Endodermal cell (in vitro differentiated cells): Measurements from ENCODE around the gene CYP26A1. TPM values are rescaled to one million over a fixed set of nuclear protein-coding genes. Genes with fewer than 3 reads are reported as not detected.

ENCODE experiments used
- DNase-seq: peaks from one replicate; pipeline ENCODE4 v3.0.0-alpha.2; 2017
- H3K27ac ChIP-seq: 2 replicates; pipeline ENCODE4 v1.5.1; 2013; ENCODE audit warnings: mild to moderate bottlenecking, low read depth, low read length, moderate library complexity
- H3K27me3 ChIP-seq: 2 replicates; pipeline ENCODE4 v1.6.1; 2013; ENCODE audit warnings: mild to moderate bottlenecking, low read length, moderate library complexity; ENCODE audit not compliant: insufficient read depth, control insufficient read depth, poor library complexity, severe bottlenecking
- H3K36me3 ChIP-seq: 2 replicates; pipeline ENCODE4 v1.7.0; 2013; ENCODE audit warnings: mild to moderate bottlenecking, low read length, moderate library complexity; ENCODE audit not compliant: control insufficient read depth, insufficient read depth
- H3K4me1 ChIP-seq: one replicate; pipeline ENCODE4 v1.7.0; 2013; ENCODE audit warnings: low read length; ENCODE audit not compliant: control insufficient read depth, insufficient read depth
- H3K4me3 ChIP-seq: 2 replicates; pipeline ENCODE4 v1.5.1; 2013; ENCODE audit warnings: mild to moderate bottlenecking, low read length, moderate library complexity
- H3K9ac ChIP-seq: 2 replicates; pipeline ENCODE4 v1.6.1; 2013; ENCODE audit warnings: mild to moderate bottlenecking, low read length, moderate library complexity; ENCODE audit not compliant: poor library complexity, severe bottlenecking; ENCODE audit errors: extremely low read depth
- H3K9me3 ChIP-seq: 2 replicates; pipeline ENCODE4 v1.6.1; 2013; ENCODE audit warnings: mild to moderate bottlenecking, low read length, moderate library complexity; ENCODE audit not compliant: control insufficient read depth
- H3K27ac Mint-ChIP-seq: 2 replicates; pipeline ENCODE4 v1.8.0; 2020; ENCODE audit warnings: mixed read lengths
- H3K27me3 Mint-ChIP-seq: 2 replicates; pipeline ENCODE4 v1.8.0; 2021; ENCODE audit warnings: mild to moderate bottlenecking, mixed read lengths; ENCODE audit not compliant: insufficient read depth
- H3K36me3 Mint-ChIP-seq: 2 replicates; pipeline ENCODE4 v1.8.0; 2020; ENCODE audit warnings: low read depth, mixed read lengths
- H3K4me1 Mint-ChIP-seq: 2 replicates; pipeline ENCODE4 v1.8.0; 2020; ENCODE audit warnings: mixed read lengths
- H3K4me3 Mint-ChIP-seq: 2 replicates; pipeline ENCODE4 v1.8.0; 2020; ENCODE audit warnings: mild to moderate bottlenecking, moderate library complexity, mixed read lengths
- H3K9me3 Mint-ChIP-seq: 2 replicates; pipeline ENCODE4 v1.8.0; 2020; ENCODE audit warnings: mild to moderate bottlenecking, mixed read lengths
- CTCF ChIP-seq: fragments of 200-600 bp; sonication (generic); conservative IDR thresholded peaks from 2 replicates; pipeline ENCODE4 v1.5.0; 2021; ENCODE audit warnings: antibody characterized with exemption, mild to moderate bottlenecking
- WGBS, 2 experiments: methylation state at CpG; one replicate each; pipeline versions ENCODE4 v1.1.5 to v1.1.7; 2013; ENCODE audit warnings: missing lambda C conversion rate in 2 of 2, mixed read lengths in 1 of 2; ENCODE audit not compliant: insufficient coverage in 1 of 2, insufficient read length in 1 of 2; 5-methylcytosine and 5-hydroxymethylcytosine counted together
- total RNA-seq, 2 donors: library from RNA; stranded (reverse); fragmentation: NEBNext Ultra II Directional in 1 of 2; extraction: Animal tissue kit (Norgen Biotek cat#: 25700) in 1 of 2; gene quantifications; 2 replicates in 1 of 2; 3 replicates in 1 of 2; pipeline ENCODE4 v1.2.1, GENCODE V29; 2021

The CYP26A1 gene
- total RNA-seq, 2 donors from 2014 or later: 800 to 857 TPM

- Histone ChIP-seq H3K4me3 (peak overlapping the region; percentile 71), H3K4me1 (peaks cover 2% of the 10 kb centered on the region), H3K27me3 (peaks cover 100% of the 10 kb centered on the region), H3K9me3 (no peaks in the 10 kb centered on the region), H3K9ac (no peak overlapping the region), H3K36me3 (no peaks in the 10 kb centered on the region), H3K27ac (no peak overlapping the region)
- Mint-ChIP-seq H3K27ac (no peak overlapping the region), H3K36me3 (peaks cover 3% of the 10 kb centered on the region), H3K9me3 (peaks cover 3% of the 10 kb centered on the region), H3K4me3 (peak overlapping the region; percentile 50), H3K27me3 (peaks cover 98% of the 10 kb centered on the region), H3K4me1 (peaks cover 16% of the 10 kb centered on the region)
- WGBS, 2 experiments: 68 to 73% methylated on average over 10 to 12 of the region's 12 CpGs
- DNase-seq: no peak
- no peak for TF ChIP-seq CTCF
Observed at GRCh38 chr10:93064874-93065660, 8.6 kb upstream of the CYP26A1 start.

- peaks cover 3% of the 10 kb centered on the region for H3K9me3 Mint-ChIP-seq
- H3K27me3 Mint-ChIP-seq: peaks cover 98% of the 10 kb centered on the region
- Histone ChIP-seq H3K36me3 (no peaks in the 10 kb centered on the region), H3K9me3 (no peaks in the 10 kb centered on the region), H3K4me1 (peaks cover under 1% of the 10 kb centered on the region), H3K27ac (no peak overlapping the region), H3K27me3 (peaks cover 100% of the 10 kb centered on the region), H3K4me3 (peak overlapping the region; percentile 71), H3K9ac (no peak overlapping the region)
- no peak overlapping the region for H3K27ac Mint-ChIP-seq
- H3K4me1 Mint-ChIP-seq: peaks cover 19% of the 10 kb centered on the region
- DNase-seq: peak; percentile 85
- TF ChIP-seq CTCF: peak; percentile 64
- H3K4me3 Mint-ChIP-seq: peak overlapping the region; percentile 50
- peaks cover 3% of the 10 kb centered on the region for H3K36me3 Mint-ChIP-seq
- WGBS, 2 experiments: 9 to 17% methylated on average over 43 to 81 of the region's 81 CpGs
Observed at GRCh38 chr10:93065675-93066543, 7.8 kb upstream of the CYP26A1 start.

GRCh38 chr10:93066544-93066913 is 7.2 kb upstream of the CYP26A1 start:
- WGBS, 2 experiments: 28 to 65% methylated on average over 6 to 11 of the region's 11 CpGs
- Mint-ChIP-seq H3K4me1 (peaks cover 23% of the 10 kb centered on the region), H3K27me3 (peaks cover 96% of the 10 kb centered on the region), H3K27ac (no peak overlapping the region), H3K36me3 (peaks cover 2% of the 10 kb centered on the region), H3K9me3 (peaks cover 1% of the 10 kb centered on the region), H3K4me3 (no peak overlapping the region)
- Histone ChIP-seq H3K9ac (no peak overlapping the region), H3K4me3 (no peak overlapping the region), H3K9me3 (no peaks in the 10 kb centered on the region), H3K4me1 (peaks cover 3% of the 10 kb centered on the region), H3K27me3 (peaks cover 98% of the 10 kb centered on the region), H3K27ac (no peak overlapping the region), H3K36me3 (no peaks in the 10 kb centered on the region)
- no peak for TF ChIP-seq CTCF
- no peak for DNase-seq
